Fibroblast of lung (primary cell): ENCODE data around the gene MPHOSPH6. TPM values are rescaled to one million over a fixed set of nuclear protein-coding genes. Genes with fewer than 3 reads are reported as not detected.

Experiments used
- DNase-seq, 2 donors: peaks; one replicate each; pipeline versions ENCODE4 v3.0.0 to v3.0.0-alpha.2; 2010; ENCODE audit warnings: low read depth in 2 of 2
- H2AFZ ChIP-seq: 2 replicates; pipeline ENCODE4 v1.5.1; 2012; ENCODE audit warnings: low read length, control low read depth, inconsistent platforms
- H3K27ac ChIP-seq: 2 replicates; pipeline ENCODE4 v1.5.1; 2011; ENCODE audit warnings: low read length, control low read depth; ENCODE audit not compliant: insufficient read depth
- H3K27me3 ChIP-seq: 2 replicates; pipeline ENCODE4 v1.5.1; 2011; ENCODE audit warnings: mild to moderate bottlenecking, low read length; ENCODE audit not compliant: control insufficient read depth, insufficient read depth
- H3K36me3 ChIP-seq: 2 replicates; pipeline ENCODE4 v1.5.1; 2011; ENCODE audit warnings: low read length; ENCODE audit not compliant: control insufficient read depth, insufficient read depth
- H3K4me1 ChIP-seq: 2 replicates; pipeline ENCODE4 v1.5.1; 2011; ENCODE audit warnings: low read length; ENCODE audit not compliant: control insufficient read depth, insufficient read depth; ENCODE audit errors: extremely low read depth
- H3K4me2 ChIP-seq: 2 replicates; pipeline ENCODE4 v1.5.1; 2011; ENCODE audit warnings: low read length, control low read depth; ENCODE audit not compliant: insufficient read depth; ENCODE audit errors: extremely low read depth
- H3K4me3 ChIP-seq, 4 experiments: fragments of 200-600 bp in 1 of 4; sonication (generic) in 1 of 4; replicated peaks in 1 of 4; 2 replicates each; pipeline ENCODE4 v1.5.1; 2011 to 2016; ENCODE audit warnings: low read length in 4 of 4, low read depth in 3 of 4, mild to moderate bottlenecking in 3 of 4, control low read depth in 2 of 4, inconsistent platforms in 1 of 4, mixed read lengths in 1 of 4; ENCODE audit not compliant: insufficient read depth in 1 of 4; ENCODE audit errors: control extremely low read depth in 1 of 4
- H3K79me2 ChIP-seq: 2 replicates; pipeline ENCODE4 v1.5.1; 2012; ENCODE audit warnings: mild to moderate bottlenecking, low read length, inconsistent platforms; ENCODE audit not compliant: control insufficient read depth, insufficient read depth
- H3K9ac ChIP-seq: 2 replicates; pipeline ENCODE4 v1.5.1; 2011; ENCODE audit warnings: mild to moderate bottlenecking, low read length, control low read depth; ENCODE audit not compliant: insufficient read depth
- H3K9me3 ChIP-seq: 2 replicates; pipeline ENCODE4 v1.5.1; 2012; ENCODE audit warnings: low read depth, low read length; ENCODE audit not compliant: control insufficient read depth, insufficient read depth
- H4K20me1 ChIP-seq: 2 replicates; pipeline ENCODE4 v1.5.1; 2011; ENCODE audit warnings: low read length; ENCODE audit not compliant: control insufficient read depth, insufficient read depth; ENCODE audit errors: extremely low read depth
- EZH2 ChIP-seq: IDR thresholded peaks from 2 replicates; pipeline ENCODE4 v1.5.1; 2012; ENCODE audit warnings: low read length, control low read depth, mild to moderate bottlenecking; ENCODE audit errors: missing control alignments
- polyA plus RNA-seq, 2 donors: library from polyadenylated mRNA; depleted of rRNA in 1 of 2; stranded (reverse) in 1 of 2; unstranded in 1 of 2; fragments of >200 nt; gene quantifications; 2 replicates each; pipeline ENCODE4 v1.2.1, GENCODE V29; 2011 to 2012; ENCODE audit warnings: missing spikeins in 1 of 2
- total RNA-seq: library from RNA; depleted of rRNA; stranded (reverse); fragments of >200 nt; gene quantifications from 2 replicates; pipeline ENCODE4 v1.2.1, GENCODE V29; 2014
- TF ChIP-seq, protein P1 (sequence below), 2 donors: IDR thresholded peaks in 1 of 2; conservative IDR thresholded peaks in 1 of 2; 1 replicate in 1 of 2; 2 replicates in 1 of 2; pipeline ENCODE4 v1.5.1; 2011 to 2012; ENCODE audit warnings: low read length in 2 of 2, control low read depth in 1 of 2, inconsistent platforms in 1 of 2, low read depth in 1 of 2, mild to moderate bottlenecking in 1 of 2

Gene MPHOSPH6
- total and polyA plus RNA-seq, 2 donors (not counting 1 experiment from before 2014, with no cell fraction given), result 30.4 to 36.5 TPM

DNA sequence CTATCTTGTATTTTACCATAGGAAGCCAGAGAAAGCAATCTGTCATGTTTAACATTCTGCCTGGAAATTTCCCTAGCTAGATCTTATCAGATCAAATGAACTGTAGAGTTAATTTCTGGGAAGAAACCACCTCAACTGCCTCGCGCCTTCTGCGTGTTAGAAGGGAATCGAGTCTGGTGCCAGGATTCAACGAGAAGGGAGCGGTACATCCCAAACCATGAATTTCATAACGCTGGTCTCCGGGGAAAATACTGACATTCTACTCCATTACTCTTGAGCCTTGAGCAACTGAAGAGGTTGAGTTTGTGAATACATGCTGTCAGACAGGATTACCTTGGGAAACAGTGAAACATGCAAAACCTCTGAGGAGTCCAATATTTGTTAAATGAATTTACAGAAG, 35.2 kb downstream of the MPHOSPH6 start:
- Histone ChIP-seq H3K27me3 (no peaks in the 10 kb centered on the region), H4K20me1 (no peaks in the 10 kb centered on the region), H3K4me2 (no peak overlapping the region), H3K9ac (no peak overlapping the region), H3K4me3 (no peak overlapping the region), H3K9me3 (no peaks in the 10 kb centered on the region), H3K4me1 (no peaks in the 10 kb centered on the region), H2AFZ (no peak overlapping the region), H3K79me2 (no peaks in the 10 kb centered on the region), H3K36me3 (no peaks in the 10 kb centered on the region), H3K27ac (no peak overlapping the region)
- no peak for TF ChIP-seq EZH2
- TF ChIP-seq, protein P1, sequence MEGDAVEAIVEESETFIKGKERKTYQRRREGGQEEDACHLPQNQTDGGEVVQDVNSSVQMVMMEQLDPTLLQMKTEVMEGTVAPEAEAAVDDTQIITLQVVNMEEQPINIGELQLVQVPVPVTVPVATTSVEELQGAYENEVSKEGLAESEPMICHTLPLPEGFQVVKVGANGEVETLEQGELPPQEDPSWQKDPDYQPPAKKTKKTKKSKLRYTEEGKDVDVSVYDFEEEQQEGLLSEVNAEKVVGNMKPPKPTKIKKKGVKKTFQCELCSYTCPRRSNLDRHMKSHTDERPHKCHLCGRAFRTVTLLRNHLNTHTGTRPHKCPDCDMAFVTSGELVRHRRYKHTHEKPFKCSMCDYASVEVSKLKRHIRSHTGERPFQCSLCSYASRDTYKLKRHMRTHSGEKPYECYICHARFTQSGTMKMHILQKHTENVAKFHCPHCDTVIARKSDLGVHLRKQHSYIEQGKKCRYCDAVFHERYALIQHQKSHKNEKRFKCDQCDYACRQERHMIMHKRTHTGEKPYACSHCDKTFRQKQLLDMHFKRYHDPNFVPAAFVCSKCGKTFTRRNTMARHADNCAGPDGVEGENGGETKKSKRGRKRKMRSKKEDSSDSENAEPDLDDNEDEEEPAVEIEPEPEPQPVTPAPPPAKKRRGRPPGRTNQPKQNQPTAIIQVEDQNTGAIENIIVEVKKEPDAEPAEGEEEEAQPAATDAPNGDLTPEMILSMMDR (conservative IDR thresholded peaks at IDR 0.05 in 1 of 2, IDR thresholded peaks at IDR 0.05 in 1 of 2; ENCODE audit: low read depth in 1 of 2, low read length in 2 of 2), result no peak
- DNase-seq, result no peak

DNA sequence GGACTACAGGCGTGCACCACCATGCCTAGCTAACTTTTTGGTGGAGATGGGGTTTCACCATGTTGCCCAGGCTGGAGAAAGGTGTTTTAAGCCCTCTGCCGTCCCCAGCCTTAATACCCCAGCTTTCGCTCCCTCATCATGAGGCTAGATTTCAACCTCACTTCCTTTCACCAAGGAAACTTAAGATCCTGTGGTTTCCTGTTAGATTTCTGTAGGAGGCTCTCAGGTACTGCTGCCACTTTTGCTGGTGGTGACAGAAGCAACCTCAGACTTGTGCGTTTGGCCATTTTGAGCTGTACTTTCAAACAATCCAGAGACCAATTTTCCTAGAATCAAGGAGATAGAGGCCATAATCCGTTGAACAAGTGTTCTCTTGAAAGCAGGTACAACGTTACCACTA, 36.2 kb downstream of the MPHOSPH6 start:
- Histone ChIP-seq H3K4me3 (no peak overlapping the region), H3K4me1 (no peaks in the 10 kb centered on the region), H2AFZ (no peak overlapping the region), H3K36me3 (no peaks in the 10 kb centered on the region), H3K27me3 (no peaks in the 10 kb centered on the region), H3K9me3 (no peaks in the 10 kb centered on the region), H3K79me2 (no peaks in the 10 kb centered on the region), H3K9ac (no peak overlapping the region), H3K27ac (no peak overlapping the region), H3K4me2 (no peak overlapping the region), H4K20me1 (no peaks in the 10 kb centered on the region)
- TF ChIP-seq, protein P1 (conservative IDR thresholded peaks at IDR 0.05 in 1 of 2, IDR thresholded peaks at IDR 0.05 in 1 of 2; ENCODE audit: low read depth in 1 of 2, low read length in 2 of 2), result no peak
- TF ChIP-seq EZH2, result no peak
- no peak for DNase-seq

DNA sequence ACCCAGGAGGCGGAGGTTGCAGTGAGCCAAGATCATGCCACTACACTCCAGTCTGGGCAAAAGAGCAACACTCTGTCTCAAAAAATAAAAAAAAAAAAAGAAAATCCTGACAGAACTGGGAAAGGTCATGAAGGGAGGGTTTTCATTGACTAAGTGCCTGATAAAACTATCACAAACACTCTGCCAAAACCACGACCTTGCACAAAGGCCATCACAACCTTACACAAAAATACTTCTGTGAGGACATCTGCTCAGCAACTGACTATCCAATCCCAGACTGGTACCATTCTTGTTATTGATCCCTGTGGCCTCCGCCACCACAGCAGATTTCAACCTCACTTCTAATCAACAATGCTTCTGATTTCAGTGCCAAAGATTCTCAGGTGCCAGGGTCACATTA, 40.1 kb downstream of the MPHOSPH6 start:
- Histone ChIP-seq H3K27ac (no peak overlapping the region), H3K4me3 (no peak overlapping the region), H3K36me3 (no peaks in the 10 kb centered on the region), H3K4me2 (no peak overlapping the region), H3K79me2 (no peaks in the 10 kb centered on the region), H3K4me1 (no peaks in the 10 kb centered on the region), H3K27me3 (no peaks in the 10 kb centered on the region), H4K20me1 (no peaks in the 10 kb centered on the region), H2AFZ (no peak overlapping the region), H3K9me3 (no peaks in the 10 kb centered on the region), H3K9ac (no peak overlapping the region)
- DNase-seq, result no peak
- no peak for TF ChIP-seq EZH2
- TF ChIP-seq, protein P1 (conservative IDR thresholded peaks at IDR 0.05 in 1 of 2, IDR thresholded peaks at IDR 0.05 in 1 of 2; ENCODE audit: low read depth in 1 of 2, low read length in 2 of 2), result no peak
